Vagina (tissue), 2 donors: ENCODE data around the gene CINP.

ENCODE experiments used
- POLR2A ChIP-seq, 2 donors: fragments of 450-650 bp; IDR thresholded peaks; one replicate each; pipeline ENCODE4 v1.6.1; 2017; ENCODE audit warnings: antibody characterized with exemption in 2 of 2, mild to moderate bottlenecking in 2 of 2, moderate library complexity in 2 of 2
- POLR2AphosphoS5 ChIP-seq, 2 donors: sonication (generic); formaldehyde crosslinking; IDR thresholded peaks; one replicate each; pipeline ENCODE4 v1.9.0; 2017; ENCODE audit warnings: antibody characterized with exemption in 2 of 2, mild to moderate bottlenecking in 2 of 2, low read depth in 1 of 2; ENCODE audit not compliant: insufficient read depth in 1 of 2
- TF ChIP-seq, protein P1 (sequence below), 3 experiments: fragments of 450-650 bp in 2 of 3; fragments of 200-600 bp in 1 of 3; sonication (generic) in 1 of 3; IDR thresholded peaks; one replicate each; pipeline ENCODE4 v1.5.1; 2017 to 2019; ENCODE audit warnings: antibody characterized with exemption in 3 of 3, mild to moderate bottlenecking in 2 of 3, moderate library complexity in 2 of 3

DNA sequence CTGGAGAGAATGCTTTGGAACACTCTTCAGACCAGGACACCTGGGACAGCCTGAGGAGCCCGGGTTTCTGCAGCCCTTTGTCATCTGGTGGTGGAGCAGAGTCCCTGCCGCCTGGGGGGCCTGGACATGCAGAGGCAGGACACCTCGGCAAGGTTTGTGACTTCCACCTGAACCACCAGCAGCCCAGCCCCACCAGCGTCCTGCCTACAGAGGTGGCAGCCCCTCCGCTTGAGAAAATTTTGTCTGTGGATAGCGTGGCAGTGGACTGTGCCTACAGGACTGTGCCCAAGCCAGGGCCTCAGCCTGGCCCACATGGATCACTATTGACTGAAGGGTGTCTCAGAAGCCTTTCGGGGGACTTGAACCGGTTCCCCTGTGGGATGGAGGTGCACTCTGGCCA lies 21.1 kb downstream of the CINP start:
- TF ChIP-seq, protein P1, sequence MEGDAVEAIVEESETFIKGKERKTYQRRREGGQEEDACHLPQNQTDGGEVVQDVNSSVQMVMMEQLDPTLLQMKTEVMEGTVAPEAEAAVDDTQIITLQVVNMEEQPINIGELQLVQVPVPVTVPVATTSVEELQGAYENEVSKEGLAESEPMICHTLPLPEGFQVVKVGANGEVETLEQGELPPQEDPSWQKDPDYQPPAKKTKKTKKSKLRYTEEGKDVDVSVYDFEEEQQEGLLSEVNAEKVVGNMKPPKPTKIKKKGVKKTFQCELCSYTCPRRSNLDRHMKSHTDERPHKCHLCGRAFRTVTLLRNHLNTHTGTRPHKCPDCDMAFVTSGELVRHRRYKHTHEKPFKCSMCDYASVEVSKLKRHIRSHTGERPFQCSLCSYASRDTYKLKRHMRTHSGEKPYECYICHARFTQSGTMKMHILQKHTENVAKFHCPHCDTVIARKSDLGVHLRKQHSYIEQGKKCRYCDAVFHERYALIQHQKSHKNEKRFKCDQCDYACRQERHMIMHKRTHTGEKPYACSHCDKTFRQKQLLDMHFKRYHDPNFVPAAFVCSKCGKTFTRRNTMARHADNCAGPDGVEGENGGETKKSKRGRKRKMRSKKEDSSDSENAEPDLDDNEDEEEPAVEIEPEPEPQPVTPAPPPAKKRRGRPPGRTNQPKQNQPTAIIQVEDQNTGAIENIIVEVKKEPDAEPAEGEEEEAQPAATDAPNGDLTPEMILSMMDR (IDR thresholded peaks at IDR 0.05) = no peak
- TF ChIP-seq POLR2A (IDR thresholded peaks at IDR 0.05) (no peak), POLR2AphosphoS5 (IDR thresholded peaks at IDR 0.05; ENCODE audit: insufficient read depth in 1 of 2, low read depth in 1 of 2) (no peak)
